ENCODE data around the gene GVQW3. TPM values are rescaled to one million over a fixed set of nuclear protein-coding genes. Genes with fewer than 3 reads are reported as not detected.

GVQW3 gene
- total RNA-seq, 1 donor, result 2.9 TPM

GRCh38 chr11:76391811-76392475, 10.8 kb downstream of the GVQW3 start:
- no peak for DNase-seq (ENCODE audit: insufficient read length, low spot score, missing footprints)
- Histone ChIP-seq H3K4me2 (ENCODE audit: insufficient read depth, low read length) (no peak overlapping the region), H2AFZ (ENCODE audit: low read length) (no peak overlapping the region), H3K4me1 (ENCODE audit: insufficient read depth, low read length) (no peaks in the 10 kb centered on the region), H3K9me3 (ENCODE audit: low read depth, low read length) (no peaks in the 10 kb centered on the region), H3K27me3 (ENCODE audit: insufficient read depth, low read length) (no peaks in the 10 kb centered on the region), H4K20me1 (ENCODE audit: insufficient read depth, low read length) (no peaks in the 10 kb centered on the region), H3K79me2 (ENCODE audit: insufficient read depth, low read length) (no peaks in the 10 kb centered on the region), H3K4me3 (ENCODE audit: insufficient read depth, low read length) (no peak overlapping the region), H3K36me3 (ENCODE audit: insufficient read depth, low read length) (no peaks in the 10 kb centered on the region), H3K27ac (ENCODE audit: low read depth, low read length) (no peak overlapping the region)
- no peak for TF ChIP-seq CTCF (IDR thresholded peaks at IDR 0.05; ENCODE audit: extremely low read depth, low read depth, low read length)

- Histone ChIP-seq H3K4me2 (ENCODE audit: insufficient read depth, low read length) (no peak overlapping the region), H3K79me2 (ENCODE audit: insufficient read depth, low read length) (no peaks in the 10 kb centered on the region), H3K9me3 (ENCODE audit: low read depth, low read length) (no peaks in the 10 kb centered on the region), H3K27ac (ENCODE audit: low read depth, low read length) (no peak overlapping the region), H4K20me1 (ENCODE audit: insufficient read depth, low read length) (no peaks in the 10 kb centered on the region), H2AFZ (ENCODE audit: low read length) (no peak overlapping the region), H3K27me3 (ENCODE audit: insufficient read depth, low read length) (no peaks in the 10 kb centered on the region), H3K4me3 (ENCODE audit: insufficient read depth, low read length) (no peak overlapping the region), H3K4me1 (ENCODE audit: insufficient read depth, low read length) (no peaks in the 10 kb centered on the region), H3K36me3 (ENCODE audit: insufficient read depth, low read length) (no peaks in the 10 kb centered on the region)
- TF ChIP-seq CTCF (IDR thresholded peaks at IDR 0.05; ENCODE audit: extremely low read depth, low read depth, low read length), result no peak
- no peak for DNase-seq (ENCODE audit: insufficient read length, low spot score, missing footprints)
These were observed 11.7 kb downstream of the GVQW3 start for GRCh38 chr11:76392870-76393269.

- Histone ChIP-seq H3K4me2 (ENCODE audit: insufficient read depth, low read length) (no peak overlapping the region), H3K4me1 (ENCODE audit: insufficient read depth, low read length) (no peaks in the 10 kb centered on the region), H3K27ac (ENCODE audit: low read depth, low read length) (no peak overlapping the region), H2AFZ (ENCODE audit: low read length) (no peak overlapping the region), H3K36me3 (ENCODE audit: insufficient read depth, low read length) (no peaks in the 10 kb centered on the region), H3K27me3 (ENCODE audit: insufficient read depth, low read length) (no peaks in the 10 kb centered on the region), H3K79me2 (ENCODE audit: insufficient read depth, low read length) (no peaks in the 10 kb centered on the region), H3K9me3 (ENCODE audit: low read depth, low read length) (no peaks in the 10 kb centered on the region), H4K20me1 (ENCODE audit: insufficient read depth, low read length) (no peaks in the 10 kb centered on the region), H3K4me3 (ENCODE audit: insufficient read depth, low read length) (no peak overlapping the region)
- TF ChIP-seq CTCF (IDR thresholded peaks at IDR 0.05; ENCODE audit: extremely low read depth, low read depth, low read length), result no peak
- no peak for DNase-seq (ENCODE audit: insufficient read length, low spot score, missing footprints)
These were observed 13.3 kb downstream of the GVQW3 start for GRCh38 chr11:76394411-76394810.

GRCh38 chr11:76395296-76395695, 14.2 kb downstream of the GVQW3 start:
- Histone ChIP-seq H4K20me1 (ENCODE audit: insufficient read depth, low read length) (no peaks in the 10 kb centered on the region), H3K4me2 (ENCODE audit: insufficient read depth, low read length) (no peak overlapping the region), H3K4me1 (ENCODE audit: insufficient read depth, low read length) (no peaks in the 10 kb centered on the region), H2AFZ (ENCODE audit: low read length) (no peak overlapping the region), H3K27ac (ENCODE audit: low read depth, low read length) (no peak overlapping the region), H3K36me3 (ENCODE audit: insufficient read depth, low read length) (no peaks in the 10 kb centered on the region), H3K9me3 (ENCODE audit: low read depth, low read length) (no peaks in the 10 kb centered on the region), H3K4me3 (ENCODE audit: insufficient read depth, low read length) (no peak overlapping the region), H3K79me2 (ENCODE audit: insufficient read depth, low read length) (no peaks in the 10 kb centered on the region), H3K27me3 (ENCODE audit: insufficient read depth, low read length) (no peaks in the 10 kb centered on the region)
- no peak for TF ChIP-seq CTCF (IDR thresholded peaks at IDR 0.05; ENCODE audit: extremely low read depth, low read depth, low read length)
- DNase-seq (ENCODE audit: insufficient read length, low spot score, missing footprints), result no peak
